Measurements from ENCODE around the gene SH3BP4.

SH3BP4 gene

GRCh38 chr2:234998404-234999211, 46.8 kb downstream of the SH3BP4 start:
- H3K4me3 ChIP-seq (ENCODE audit: low read depth, low read length) = no peak overlapping the region
- DNase-seq (ENCODE audit: low read depth) = no peak
- no peak for TF ChIP-seq CTCF (IDR thresholded peaks at IDR 0.05; ENCODE audit: low read depth, low read length, missing control alignments)

- DNase-seq (ENCODE audit: low read depth) = no peak
- no peak for TF ChIP-seq CTCF (IDR thresholded peaks at IDR 0.05; ENCODE audit: low read depth, low read length, missing control alignments)
- H3K4me3 ChIP-seq (ENCODE audit: low read depth, low read length) = no peak overlapping the region
Measured at GRCh38 chr2:234999740-235000425, 48.1 kb downstream of the SH3BP4 start.

GRCh38 chr2:235000426-235001236, 48.8 kb downstream of the SH3BP4 start:
- no peak for TF ChIP-seq CTCF (IDR thresholded peaks at IDR 0.05; ENCODE audit: low read depth, low read length, missing control alignments)
- DNase-seq (ENCODE audit: low read depth) = no peak
- H3K4me3 ChIP-seq (ENCODE audit: low read depth, low read length) = no peak overlapping the region

GRCh38 chr2:235001237-235002133, 49.7 kb downstream of the SH3BP4 start:
- TF ChIP-seq CTCF (IDR thresholded peaks at IDR 0.05; ENCODE audit: low read depth, low read length, missing control alignments) = no peak
- no peak for DNase-seq (ENCODE audit: low read depth)
- H3K4me3 ChIP-seq (ENCODE audit: low read depth, low read length) = no peak overlapping the region

GRCh38 chr2:235002198-235003095, 50.6 kb downstream of the SH3BP4 start:
- no peak for TF ChIP-seq CTCF (IDR thresholded peaks at IDR 0.05; ENCODE audit: low read depth, low read length, missing control alignments)
- DNase-seq (ENCODE audit: low read depth) = no peak
- H3K4me3 ChIP-seq (ENCODE audit: low read depth, low read length) = no peak overlapping the region

Measured in GM12864 (cell line).